ENCODE data around the gene CDH13.

The CDH13 gene

GRCh38 chr16:82699260-82699659 is 72.5 kb downstream of the CDH13 start:
- no peak for DNase-seq (ENCODE audit: low read depth)

- no peak for DNase-seq (ENCODE audit: low read depth)
Measured at GRCh38 chr16:82699711-82700495, 73.1 kb downstream of the CDH13 start.

GRCh38 chr16:82700541-82701235 is 73.9 kb downstream of the CDH13 start:
- DNase-seq (ENCODE audit: low read depth), result no peak

- no peak for DNase-seq (ENCODE audit: low read depth)
Measured at GRCh38 chr16:82701442-82701955, 74.7 kb downstream of the CDH13 start.

GRCh38 chr16:82703161-82703560 is 76.4 kb downstream of the CDH13 start:
- no peak for DNase-seq (ENCODE audit: low read depth)

GRCh38 chr16:82703871-82704768 is 77.4 kb downstream of the CDH13 start:
- no peak for DNase-seq (ENCODE audit: low read depth)

GRCh38 chr16:82709987-82710386 is 83.2 kb downstream of the CDH13 start:
- no peak for DNase-seq (ENCODE audit: low read depth)

- DNase-seq (ENCODE audit: low read depth), result no peak
Measured at GRCh38 chr16:82713778-82714177, 87.0 kb downstream of the CDH13 start.

GRCh38 chr16:82715160-82715559 is 88.4 kb downstream of the CDH13 start:
- no peak for DNase-seq (ENCODE audit: low read depth)

- DNase-seq (ENCODE audit: low read depth), result no peak
Measured at GRCh38 chr16:82715833-82716232, 89.1 kb downstream of the CDH13 start.

- DNase-seq (ENCODE audit: low read depth), result no peak
Measured at GRCh38 chr16:82716361-82716855, 89.6 kb downstream of the CDH13 start.

- DNase-seq (ENCODE audit: low read depth), result no peak
Measured at GRCh38 chr16:82720414-82720813, 93.6 kb downstream of the CDH13 start.

- DNase-seq (ENCODE audit: low read depth), result no peak
Measured at GRCh38 chr16:82726306-82726705, 99.5 kb downstream of the CDH13 start.

- no peak for DNase-seq (ENCODE audit: low read depth)
Measured at GRCh38 chr16:82728901-82729300, 102.1 kb downstream of the CDH13 start.

- DNase-seq (ENCODE audit: low read depth), result no peak
Measured at GRCh38 chr16:82730901-82731300, 104.1 kb downstream of the CDH13 start.

GRCh38 chr16:82732461-82732860 is 105.7 kb downstream of the CDH13 start:
- no peak for DNase-seq (ENCODE audit: low read depth)

GRCh38 chr16:82735186-82735585 is 108.4 kb downstream of the CDH13 start:
- no peak for DNase-seq (ENCODE audit: low read depth)

GRCh38 chr16:82735673-82736091 is 108.9 kb downstream of the CDH13 start:
- DNase-seq (ENCODE audit: low read depth), result no peak

GRCh38 chr16:82736224-82736623 is 109.5 kb downstream of the CDH13 start:
- DNase-seq (ENCODE audit: low read depth), result no peak

- no peak for DNase-seq (ENCODE audit: low read depth)
Measured at GRCh38 chr16:82738699-82739098, 111.9 kb downstream of the CDH13 start.

GRCh38 chr16:82741073-82741615 is 114.4 kb downstream of the CDH13 start:
- no peak for DNase-seq (ENCODE audit: low read depth)

GRCh38 chr16:82744958-82745357 is 118.2 kb downstream of the CDH13 start:
- DNase-seq (ENCODE audit: low read depth), result no peak

Measured in stimulated activated CD4-positive, alpha-beta T cell treated with anti-CD3 and anti-CD28 coated beads, Interleukin-2, amount 100 ng/mL, for 4 hours (primary cell).